GM18508 (cell line): Measurements from ENCODE around the gene TCEANC.
"Not testable (repeated sequence)": the region's sequence is repeated elsewhere in the genome, so short reads cannot be mapped to it uniquely, and the experiment has no call there.

Experiments
- ATAC-seq: cut with Tn5 transposase; IDR thresholded peaks from one replicate; pipeline ENCODE4 v1.9.1; 2021; ENCODE audit warnings: moderate number of reproducible peaks; ENCODE audit not compliant: insufficient read depth, unreplicated experiment

Gene TCEANC, protein sequence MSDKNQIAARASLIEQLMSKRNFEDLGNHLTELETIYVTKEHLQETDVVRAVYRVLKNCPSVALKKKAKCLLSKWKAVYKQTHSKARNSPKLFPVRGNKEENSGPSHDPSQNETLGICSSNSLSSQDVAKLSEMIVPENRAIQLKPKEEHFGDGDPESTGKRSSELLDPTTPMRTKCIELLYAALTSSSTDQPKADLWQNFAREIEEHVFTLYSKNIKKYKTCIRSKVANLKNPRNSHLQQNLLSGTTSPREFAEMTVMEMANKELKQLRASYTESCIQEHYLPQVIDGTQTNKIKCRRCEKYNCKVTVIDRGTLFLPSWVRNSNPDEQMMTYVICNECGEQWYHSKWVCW

GRCh38 chrX:13652850-13653693 lies at the start of gene TCEANC:
Gene TCEANC (plus strand): TSS chrX:13653141. CDS start chrX:13662509, 9,368 bp downstream.
- peak; percentile 88 for ATAC-seq

GRCh38 chrX:13605611-13606010 lies 47.3 kb upstream of the TCEANC start:
- no peak for ATAC-seq

DNA sequence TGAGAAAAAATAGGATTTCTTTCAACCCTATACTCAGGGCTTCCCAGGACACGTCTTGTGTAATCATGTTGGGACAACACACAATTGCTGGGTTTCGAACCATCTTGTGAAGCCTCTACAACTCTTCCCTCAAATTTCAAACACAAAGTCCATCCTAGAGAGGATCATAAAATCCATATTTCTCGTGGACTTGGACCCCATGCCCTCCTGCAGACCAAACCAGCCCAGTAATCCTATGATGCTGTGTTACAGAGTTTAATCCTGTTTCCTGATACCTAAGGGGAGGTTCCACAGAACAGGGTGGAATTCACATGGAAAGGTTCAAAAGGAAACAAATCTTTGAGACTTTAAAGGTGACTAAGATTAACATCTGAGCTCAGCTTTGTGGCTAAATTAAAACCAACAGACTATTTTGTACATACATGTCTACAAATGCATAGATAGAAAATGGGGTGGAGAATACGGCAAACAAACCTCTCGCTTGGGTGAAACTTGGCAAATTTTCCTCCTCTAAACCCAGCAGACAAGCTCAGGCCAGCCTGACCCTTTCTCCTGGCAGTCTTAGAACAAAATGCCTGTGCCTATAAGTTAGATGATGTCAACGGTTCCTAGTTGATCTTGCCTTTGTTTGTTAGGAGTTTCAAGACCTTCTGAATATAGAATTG lies 45.5 kb upstream of the TCEANC start:
- no peak for ATAC-seq

DNA sequence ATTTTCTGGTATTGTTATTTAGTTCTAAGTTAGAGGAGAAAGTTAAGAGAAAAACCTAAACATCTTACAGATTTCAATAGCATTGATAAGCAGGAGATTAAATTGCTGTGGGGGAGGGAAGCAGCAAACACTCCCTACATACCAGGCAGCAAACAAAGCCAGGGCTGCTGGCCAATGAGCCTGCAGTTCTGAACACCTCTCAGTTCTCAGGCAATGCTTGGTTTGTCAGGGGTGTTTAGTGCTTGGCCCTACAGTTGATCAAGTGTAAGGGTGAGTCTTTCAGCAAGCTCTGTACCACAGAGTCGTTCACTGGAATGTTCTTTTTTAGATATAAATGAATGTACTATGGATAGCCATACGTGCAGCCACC lies 45.0 kb upstream of the TCEANC start:
- ATAC-seq: no peak

- ATAC-seq: no peak
Measured at GRCh38 chrX:13614154-13614553, 38.8 kb upstream of the TCEANC start.

DNA sequence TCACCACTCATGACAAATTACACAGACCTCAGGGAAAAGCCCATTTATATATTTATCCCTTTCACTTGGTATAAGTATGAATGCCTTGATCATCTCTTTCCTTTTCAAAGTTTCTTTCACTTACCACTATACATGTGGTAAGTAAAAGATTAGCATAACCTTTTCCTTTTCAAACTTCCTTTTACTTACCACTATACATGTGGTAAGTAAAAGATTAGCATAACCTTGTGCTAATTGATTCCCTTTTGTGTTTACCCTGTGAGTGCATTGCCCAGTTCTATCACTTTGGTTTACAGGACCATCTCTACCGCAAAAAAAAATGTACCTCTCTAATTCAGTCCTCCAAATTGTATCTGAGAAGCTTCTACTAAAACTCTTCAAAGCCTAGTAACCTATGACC lies 32.7 kb upstream of the TCEANC start:
- ATAC-seq: no peak

DNA sequence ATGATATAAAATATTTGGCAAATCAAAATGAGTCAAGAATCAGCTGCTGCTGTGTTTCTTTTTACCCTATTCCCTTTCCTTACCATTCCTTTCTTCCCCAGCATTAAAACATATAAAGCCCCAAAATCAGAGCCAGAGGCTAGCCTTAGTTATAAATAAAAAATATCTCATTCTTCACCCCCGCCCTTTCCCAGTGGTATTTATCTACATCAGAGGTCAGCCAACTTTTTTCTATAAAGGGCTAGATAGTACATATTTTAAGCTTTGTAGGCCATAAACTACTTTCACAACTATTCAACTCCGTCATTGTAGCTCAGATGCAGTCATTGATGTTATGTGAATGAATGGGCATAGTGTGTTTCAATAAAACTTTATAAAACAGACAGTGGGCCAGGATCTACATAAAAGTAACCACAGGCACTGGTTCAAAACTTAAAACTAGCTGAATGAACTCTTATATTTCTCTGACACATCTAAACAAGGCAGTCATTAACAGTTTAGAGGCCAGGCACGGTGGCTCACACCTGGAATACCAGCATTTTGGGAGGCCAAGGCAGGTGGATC lies 30.5 kb upstream of the TCEANC start:
- ATAC-seq: no peak

DNA sequence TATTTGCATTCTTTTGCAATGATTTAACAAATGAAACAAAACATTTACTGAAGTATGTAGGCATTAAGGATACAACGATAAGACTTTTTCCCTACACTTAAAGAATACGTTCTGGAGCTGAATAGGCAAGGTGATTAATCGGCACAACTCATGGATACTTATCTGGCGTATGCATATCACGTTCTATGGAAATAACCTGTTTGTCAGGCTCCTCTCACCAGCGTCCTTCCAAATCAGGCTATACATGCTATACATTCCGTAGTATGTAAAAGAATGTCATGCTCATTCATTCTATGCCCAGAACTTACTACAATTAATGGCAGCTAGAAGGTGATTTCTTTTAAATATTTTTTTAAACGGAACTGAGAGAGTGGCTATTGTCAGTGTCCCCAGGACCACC lies 25.6 kb upstream of the TCEANC start:
- ATAC-seq: no peak

DNA sequence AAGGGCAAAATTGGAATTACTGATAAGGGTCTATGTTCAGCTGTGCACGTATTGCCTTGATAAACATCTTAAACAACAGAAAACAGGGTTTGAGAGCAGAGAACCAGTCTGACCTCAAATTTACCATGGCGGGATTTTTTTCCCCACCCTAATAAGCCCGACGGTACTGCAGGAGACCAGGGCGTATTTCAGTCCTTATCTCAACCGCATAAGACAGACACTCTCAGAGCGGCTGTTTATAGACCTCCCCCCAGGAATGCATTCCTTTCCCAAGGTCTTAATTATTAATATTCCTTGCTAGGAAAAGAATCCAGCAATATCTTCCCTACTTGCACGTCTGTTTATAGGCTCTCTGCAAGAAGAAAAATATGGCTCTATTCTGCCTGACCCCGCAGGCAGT lies 15.7 kb upstream of the TCEANC start:
- not testable (repeated sequence) for ATAC-seq

- no peak for ATAC-seq
Measured at GRCh38 chrX:13638021-13638420, 14.9 kb upstream of the TCEANC start.

- ATAC-seq: no peak
Measured at GRCh38 chrX:13638826-13639225, 14.1 kb upstream of the TCEANC start.

DNA sequence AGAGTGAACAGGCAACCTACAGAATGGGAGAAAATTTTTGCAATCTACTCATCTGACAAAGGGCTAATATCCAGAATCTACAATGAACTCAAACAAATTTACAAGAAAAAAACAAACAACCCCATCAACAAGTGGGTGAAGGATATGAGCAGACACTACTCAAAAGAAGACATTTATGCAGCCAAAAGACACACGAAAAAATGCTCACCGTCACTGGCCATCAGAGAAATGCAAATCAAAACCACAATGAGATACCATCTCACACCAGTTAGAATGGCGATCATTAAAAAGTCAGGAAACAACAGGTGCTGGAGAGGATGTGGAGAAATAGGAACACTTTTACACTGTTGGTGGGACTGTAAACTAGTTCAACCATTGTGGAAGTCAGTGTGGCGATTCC lies 11.3 kb upstream of the TCEANC start:
- ATAC-seq: not testable (repeated sequence)

GRCh38 chrX:13645464-13646153 lies 7.3 kb upstream of the TCEANC start:
- no peak for ATAC-seq

DNA sequence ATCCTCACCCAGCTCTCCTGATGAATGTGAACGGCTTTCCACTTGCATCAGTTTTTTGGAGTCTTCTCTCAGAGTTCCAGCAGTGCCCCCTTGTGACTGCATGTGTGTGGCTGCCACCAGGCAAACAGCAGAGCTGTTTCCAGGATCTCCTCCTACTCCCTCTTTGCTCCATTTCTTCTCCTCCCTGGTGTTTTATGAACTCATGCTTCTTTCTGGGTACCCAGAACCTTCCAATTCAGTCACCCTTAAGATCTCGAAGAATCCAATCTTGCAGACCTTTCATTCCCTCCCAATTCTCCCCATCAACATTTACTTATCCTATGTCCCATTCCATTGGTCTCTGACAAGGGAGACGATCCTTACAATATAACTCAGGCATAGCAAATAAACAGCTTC lies 6.8 kb upstream of the TCEANC start:
- ATAC-seq: no peak

GRCh38 chrX:13647709-13648212 lies 5.2 kb upstream of the TCEANC start:
- no peak for ATAC-seq

GRCh38 chrX:13648336-13648735 lies 4.6 kb upstream of the TCEANC start:
- ATAC-seq: not testable (repeated sequence)

GRCh38 chrX:13649838-13650237 lies 3.1 kb upstream of the TCEANC start:
- ATAC-seq: no peak

- no peak for ATAC-seq
Measured at GRCh38 chrX:13650318-13650717, 2.6 kb upstream of the TCEANC start.

DNA sequence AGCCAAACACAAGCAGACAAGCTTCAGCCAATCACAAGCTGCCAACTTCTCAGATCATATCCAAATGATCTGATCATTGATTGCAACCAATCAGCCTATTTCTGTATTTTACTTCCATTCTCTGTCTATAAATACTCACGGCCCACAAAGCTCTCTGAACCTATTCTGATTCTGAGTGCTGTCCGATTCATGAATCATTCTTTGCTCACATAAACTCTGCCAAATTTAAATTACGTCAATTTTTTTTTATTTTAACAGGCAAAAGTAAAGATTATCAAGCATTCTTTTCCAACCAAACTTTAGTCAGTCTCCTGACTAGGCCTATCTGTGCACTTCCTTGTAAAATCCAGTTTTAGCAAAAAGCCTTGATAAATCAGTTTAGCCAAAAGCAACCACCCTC lies 1.8 kb upstream of the TCEANC start:
- no peak for ATAC-seq

GRCh38 chrX:13652287-13652793 lies 601 bp upstream of the TCEANC start:
- ATAC-seq: peak; percentile 3
